GOT3 (cell line): ENCODE results near the gene NAV2.
"Not testable (repeated sequence)": the region's sequence is repeated elsewhere in the genome, so short reads cannot be mapped to it uniquely, and the experiment has no call there.

Source experiments
- DNase-seq: peaks from one replicate; lab custom pipeline; 2025; ENCODE audit warnings: mixed read lengths; lab: John Stamatoyannopoulos, UW

Gene NAV2

DNA sequence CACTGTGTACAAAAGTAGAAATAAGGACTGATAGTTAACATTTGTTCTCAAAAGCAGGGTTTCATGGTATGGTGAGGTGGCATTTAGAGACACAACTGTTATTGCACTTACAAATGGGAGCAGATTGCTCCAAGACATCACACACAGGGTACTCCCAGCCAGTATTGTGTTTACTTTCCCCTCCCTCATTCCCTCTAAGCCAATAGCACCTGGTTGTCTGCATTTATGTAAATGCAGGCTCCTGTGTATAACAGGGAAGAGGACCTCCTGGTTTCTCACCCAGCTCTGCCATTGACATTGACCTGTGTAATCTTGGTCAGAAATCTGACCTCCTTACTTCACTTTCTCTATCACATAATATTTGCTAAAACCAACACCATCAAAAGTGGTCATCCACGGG lies 154.4 kb downstream of the NAV2 start:
- no peak for DNase-seq

DNA sequence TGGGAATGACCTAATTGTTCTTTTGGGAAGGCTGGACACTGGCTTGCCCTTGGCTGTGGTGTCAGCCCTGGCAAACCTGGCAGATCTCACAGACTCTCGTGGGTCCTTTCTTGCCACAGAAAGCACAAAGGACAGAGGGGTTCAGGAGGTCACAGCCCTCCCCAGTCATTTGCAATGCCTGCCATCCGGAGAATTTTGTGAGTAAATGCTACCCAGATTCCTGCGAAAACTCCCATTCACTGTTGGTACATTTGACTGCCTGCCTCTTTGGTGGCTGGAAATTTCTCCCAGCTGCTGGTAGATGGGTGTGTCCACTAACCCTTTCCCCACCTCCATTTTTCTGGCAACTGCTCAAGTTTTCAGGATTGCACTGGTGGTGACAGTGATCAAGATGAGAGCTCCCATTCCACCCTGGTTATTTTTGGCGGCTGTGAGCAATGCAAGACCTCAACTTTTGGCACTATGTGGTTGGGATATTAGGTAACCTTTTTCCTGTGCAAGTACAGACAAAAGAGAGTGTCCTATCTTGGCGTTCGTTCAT lies 155.7 kb downstream of the NAV2 start:
- DNase-seq: no peak

DNA sequence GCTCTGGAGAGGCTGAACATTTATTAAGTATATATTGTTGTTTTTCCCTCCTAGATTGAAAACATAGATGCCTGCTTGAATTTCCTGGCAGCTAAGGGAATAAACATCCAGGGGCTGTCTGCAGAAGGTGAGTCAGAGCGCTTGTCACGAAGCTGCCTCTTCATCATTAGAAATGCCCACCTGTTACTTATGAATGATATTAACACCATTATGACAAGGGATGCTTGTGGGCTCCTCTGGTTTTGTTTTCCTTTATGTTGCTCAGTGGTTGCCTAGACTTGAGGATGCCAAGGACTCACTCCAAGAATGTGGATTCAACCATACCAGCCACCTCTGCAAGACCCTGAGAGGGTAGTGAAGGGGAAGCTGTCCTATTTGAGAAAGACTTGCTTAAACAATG lies 156.2 kb downstream of the NAV2 start:
- DNase-seq: no peak

DNA sequence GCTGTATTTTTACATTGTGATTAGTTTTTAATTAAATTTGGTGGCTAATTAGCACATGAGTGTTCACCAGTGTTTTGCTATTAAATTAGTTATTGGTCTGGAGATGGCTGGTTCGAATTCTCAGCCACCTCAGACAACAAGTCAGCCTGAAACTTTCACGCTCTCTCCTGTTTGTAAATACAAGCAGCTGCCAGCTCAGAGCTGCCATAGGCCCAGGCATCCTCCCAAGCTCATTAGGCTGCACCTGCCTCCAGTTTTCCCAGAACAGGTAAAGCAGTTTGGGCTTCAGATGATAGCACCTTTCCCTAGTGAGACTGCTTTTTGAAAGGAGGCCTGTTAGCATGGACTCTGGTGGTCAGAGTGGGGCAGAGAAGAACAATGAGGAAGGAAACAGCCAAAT lies 156.8 kb downstream of the NAV2 start:
- DNase-seq: no peak

DNA sequence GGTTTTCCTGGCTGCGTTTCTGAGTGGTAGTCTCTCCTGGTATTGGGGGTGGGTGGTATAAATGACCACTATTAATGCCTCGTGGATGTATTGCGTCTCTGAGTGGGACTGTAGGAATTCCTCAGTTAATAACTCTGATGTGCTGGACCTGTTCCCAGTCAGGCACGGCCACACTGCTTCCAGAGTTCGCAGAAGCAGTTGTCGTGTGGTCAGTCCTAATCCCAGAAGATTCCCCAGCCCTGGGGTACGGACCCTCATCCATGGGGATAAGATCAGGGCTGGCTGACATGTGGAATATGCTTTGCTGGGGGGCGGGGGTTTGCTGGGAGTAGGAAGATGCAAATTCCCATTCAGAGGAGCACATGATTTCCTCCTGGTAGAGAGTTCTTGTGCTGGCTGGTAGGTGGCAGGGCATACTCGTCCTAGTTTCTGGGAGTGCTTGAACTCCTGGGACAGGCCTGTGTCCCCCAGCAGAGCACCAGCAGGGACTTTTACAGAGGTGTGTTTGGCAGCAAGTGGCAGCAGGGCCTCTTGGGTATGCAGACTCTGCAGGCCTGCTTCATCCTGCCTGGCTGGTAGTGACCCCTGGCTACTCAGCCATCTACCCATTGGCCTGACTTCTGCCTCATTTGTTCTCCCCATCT lies 157.4 kb downstream of the NAV2 start:
- DNase-seq: no peak

DNA sequence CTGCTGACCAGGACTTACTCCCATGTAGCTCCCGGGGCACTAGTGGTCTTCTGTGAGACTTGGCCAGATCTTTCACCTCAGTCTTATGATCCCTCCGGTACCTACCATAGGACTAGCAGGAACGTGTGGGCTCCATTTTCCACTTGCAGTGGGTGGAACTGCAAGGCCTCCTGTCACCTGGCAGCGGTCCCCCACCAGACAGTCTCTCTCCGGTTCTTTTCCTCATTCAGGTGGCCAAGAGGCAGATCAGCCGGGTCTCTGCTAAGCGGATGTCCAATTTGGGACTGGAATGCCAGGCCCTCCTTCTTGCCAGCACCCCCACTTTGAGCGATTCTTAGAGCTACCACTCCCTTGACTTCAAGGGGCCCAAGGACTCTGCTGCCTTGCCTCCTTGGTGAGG lies 158.9 kb downstream of the NAV2 start:
- DNase-seq: no peak

DNA sequence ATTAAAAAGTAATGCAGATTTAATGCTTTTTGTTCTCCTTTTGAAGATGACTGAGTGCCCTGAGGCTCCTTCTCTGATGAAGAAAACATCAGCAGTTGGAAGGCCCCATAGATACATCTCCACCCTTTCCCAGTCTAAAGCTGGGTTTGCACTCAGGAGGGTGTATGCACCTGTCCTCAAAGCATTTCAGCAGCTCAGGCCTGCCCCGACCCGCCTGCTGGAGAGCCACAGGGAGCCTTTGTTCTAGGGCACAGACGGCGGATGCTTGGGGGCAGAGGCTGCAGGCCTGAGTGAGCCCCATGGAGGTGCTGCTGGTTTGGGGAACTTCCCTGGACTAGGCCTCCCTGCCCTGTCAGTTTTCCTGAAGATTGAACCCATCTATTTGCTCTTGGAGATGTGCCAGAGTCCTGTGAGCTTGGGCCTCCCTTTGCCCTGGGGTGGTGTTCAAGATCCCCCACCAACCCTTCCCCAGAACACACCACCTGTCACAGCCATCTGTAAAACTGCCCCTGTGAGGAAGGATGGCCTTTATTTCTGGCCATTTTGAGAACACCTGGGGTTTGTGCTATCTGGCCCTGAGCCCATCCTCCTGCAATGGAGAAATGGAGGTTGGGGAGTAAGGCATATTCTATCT lies 160.0 kb downstream of the NAV2 start:
- no peak for DNase-seq

DNA sequence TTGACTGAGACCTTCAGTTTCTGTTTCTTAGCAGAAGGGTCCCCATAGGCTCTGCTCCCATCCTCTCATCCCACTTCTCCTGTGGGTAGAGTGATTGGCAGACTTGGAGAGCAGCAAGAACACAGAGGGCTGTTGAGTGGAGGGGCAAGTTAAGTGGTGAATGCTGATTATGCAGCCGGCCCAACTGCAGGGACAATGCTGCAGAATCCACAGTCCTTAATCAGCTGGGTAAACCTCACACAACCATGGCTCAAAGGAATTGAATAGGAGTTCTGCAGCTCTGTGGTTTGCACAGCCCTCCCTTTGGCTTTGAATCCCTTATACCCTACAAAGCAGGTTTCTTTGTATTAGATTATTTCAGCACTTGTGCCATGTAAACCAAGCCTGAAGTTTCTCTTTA lies 161.1 kb downstream of the NAV2 start:
- no peak for DNase-seq

DNA sequence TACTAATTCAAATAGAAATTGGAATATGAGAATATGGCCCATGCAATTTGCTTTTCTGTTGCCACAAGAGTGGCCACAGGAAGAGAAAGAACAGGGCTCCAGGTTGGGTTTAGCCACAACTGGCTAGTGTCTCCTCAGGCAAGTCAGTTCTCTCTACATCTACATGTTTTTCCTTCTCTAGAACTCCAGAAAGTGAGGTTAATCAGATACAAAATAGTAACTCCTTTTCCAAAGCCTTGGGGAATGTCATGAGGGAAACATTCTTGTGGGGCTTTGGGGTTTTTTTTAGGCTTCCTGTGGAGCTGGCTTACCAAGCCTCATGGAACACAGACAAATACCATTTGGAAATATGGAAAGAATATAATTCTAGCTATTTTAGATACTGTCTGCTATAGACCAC lies 161.6 kb downstream of the NAV2 start:
- no peak for DNase-seq

DNA sequence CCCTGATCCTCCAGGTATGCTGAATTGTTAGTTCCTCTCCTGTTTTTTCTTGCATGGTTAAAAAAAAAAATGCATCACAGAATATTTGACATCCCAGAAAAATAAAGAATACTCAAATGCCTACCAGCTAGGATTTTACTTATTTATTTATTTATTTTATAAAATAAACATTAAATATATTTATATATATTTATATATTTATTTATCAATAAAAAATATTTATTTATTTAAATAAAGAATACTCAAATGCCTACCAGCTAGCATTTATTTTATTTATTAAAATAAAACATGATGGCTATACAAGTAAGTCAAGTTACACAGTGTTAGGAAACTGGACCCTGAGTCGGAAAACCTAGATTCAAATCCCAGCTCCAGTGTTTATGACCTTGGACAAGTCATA lies 164.1 kb downstream of the NAV2 start:
- DNase-seq: no peak

DNA sequence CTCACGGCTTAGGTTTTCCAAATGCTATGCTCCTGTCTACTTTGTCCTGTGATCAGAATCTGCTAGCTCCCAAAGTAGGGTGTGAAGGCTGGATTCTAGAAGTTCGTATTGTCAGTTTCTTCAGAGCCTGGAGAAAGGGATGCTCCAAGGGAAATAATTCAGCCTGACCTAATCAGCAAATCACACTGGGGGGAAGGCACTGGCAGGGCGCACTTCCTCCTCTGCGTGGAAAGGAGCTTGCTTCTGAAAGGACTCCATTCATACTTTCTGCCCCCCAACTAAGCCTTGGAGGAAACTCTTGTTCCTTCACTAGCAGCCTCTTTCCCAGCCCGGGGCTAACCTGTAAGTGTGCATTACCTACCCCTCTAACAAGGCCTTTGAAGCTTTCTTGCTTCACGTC lies 165.9 kb downstream of the NAV2 start:
- DNase-seq: no peak

DNA sequence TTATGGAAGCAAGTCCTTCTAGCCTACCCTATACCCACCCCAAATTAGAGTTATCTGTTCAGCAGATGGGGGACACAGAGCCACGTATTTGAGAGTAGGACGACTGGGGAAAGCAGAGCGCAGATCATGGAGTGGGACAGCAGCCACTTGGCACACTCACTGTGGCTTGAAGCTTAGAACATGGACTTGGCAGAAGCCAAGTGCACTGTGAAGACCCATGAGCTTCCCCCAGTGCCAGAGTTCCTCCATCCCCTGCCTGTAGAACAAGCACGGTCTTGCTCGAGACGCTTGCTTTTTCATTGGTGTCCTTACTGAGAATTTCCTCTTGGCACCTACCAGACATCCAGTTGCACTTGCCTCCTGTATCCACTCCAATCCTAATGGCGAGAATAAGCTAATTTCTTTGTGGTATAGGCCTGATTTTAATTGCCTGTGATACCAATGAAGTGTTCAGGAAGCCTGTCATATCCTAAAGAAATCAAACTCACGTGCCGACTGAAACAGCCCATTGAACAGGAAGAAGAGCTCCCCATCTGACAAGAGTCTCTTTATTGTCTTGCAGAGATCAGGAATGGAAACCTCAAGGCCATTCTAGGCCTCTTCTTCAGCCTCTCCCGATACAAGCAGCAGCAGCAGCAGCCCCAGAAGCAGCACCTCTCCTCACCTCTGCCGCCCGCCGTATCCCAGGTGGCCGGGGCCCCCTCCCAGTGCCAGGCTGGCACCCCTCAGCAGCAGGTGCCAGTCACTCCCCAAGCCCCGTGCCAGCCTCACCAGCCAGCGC lies 166.9 kb downstream of the NAV2 start:
- DNase-seq: no peak

DNA sequence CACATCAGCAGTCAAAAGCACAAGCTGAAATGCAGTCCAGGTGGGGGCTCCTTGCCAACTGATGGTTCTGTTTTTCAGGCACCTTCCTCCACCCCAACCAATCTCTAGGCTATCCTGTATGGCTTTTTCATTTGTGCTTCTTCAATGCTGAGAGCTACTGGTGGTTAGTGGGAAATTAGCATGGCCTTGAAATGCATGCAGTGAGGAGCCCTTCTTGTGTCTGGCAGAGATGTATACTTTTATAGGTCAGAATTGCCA lies 167.4 kb downstream of the NAV2 start:
- DNase-seq: no peak

DNA sequence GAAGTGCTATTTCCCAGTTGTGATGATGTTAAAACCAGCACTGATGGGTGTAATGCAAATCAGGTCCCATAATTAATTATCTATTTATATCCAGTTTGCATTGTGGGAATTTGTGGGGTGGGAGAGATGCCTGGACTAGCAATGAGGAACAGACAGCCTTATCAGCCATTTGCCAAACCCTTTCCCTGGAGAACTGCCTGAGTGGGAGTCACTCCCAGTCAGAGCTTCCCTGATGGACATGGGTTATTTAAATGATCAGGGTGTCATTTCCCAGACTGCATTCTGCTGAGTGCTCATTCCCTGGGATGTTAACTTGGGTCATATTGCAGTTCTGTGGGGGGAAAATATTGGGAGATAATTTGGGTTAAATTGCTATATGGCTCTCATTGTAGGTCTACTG lies 168.5 kb downstream of the NAV2 start:
- no peak for DNase-seq

DNA sequence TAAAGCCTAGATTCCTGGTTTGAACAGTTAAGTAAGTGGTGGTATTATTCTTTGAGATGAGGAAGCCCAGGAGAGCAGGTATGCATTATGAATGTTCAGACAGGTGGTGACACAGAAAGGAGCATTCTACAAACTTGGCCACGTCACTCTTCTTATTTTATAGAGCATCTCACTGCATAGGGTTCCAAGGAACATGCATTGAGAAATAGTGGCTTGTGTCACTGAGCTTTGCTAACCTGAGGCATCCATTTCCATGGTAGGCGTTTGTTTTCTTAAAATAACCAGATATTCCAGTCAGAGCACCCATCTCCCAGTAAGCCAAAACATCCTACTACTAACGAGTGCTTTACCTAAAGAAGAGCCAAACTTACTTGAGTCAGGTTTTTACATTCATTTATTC lies 169.7 kb downstream of the NAV2 start:
- no peak for DNase-seq

DNA sequence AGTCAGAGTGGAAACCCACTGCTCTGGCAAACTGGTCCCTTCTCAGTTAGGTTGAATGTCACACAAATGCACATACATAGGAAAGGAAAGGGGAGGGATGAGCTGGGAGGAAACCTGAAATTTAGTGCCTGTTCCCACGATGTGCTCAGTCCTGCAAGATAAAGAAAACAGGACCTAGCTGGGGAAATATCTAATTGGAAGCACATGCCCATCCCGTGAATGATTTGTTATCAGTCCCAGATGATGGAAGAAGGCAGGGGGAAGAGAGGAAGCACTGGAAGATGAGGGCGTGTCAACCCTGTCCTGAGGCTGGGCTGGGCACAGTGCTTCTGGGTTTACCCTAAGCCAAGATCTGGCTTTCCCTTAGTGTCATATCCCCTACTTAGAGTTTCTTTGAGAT lies 173.9 kb downstream of the NAV2 start:
- no peak for DNase-seq

DNA sequence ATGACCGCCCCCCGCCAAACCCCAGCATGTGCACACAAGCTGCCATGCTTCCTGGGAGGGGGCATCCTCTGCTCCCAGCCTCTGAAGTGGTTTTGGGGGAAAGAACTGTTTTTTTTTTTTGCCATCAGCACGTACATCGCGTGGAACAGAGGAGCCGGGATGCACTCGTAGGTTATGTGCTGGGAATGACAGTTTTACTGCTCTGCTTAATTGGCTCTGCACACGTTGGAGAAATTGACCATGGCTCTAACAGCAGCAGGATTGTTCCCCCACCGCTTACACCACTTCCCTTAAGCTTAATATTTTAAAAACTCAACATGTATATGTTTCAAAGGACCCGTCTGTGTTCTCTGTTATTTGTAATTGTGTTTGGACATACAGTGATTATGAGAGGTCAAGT lies 175.2 kb downstream of the NAV2 start:
- no peak for DNase-seq

DNA sequence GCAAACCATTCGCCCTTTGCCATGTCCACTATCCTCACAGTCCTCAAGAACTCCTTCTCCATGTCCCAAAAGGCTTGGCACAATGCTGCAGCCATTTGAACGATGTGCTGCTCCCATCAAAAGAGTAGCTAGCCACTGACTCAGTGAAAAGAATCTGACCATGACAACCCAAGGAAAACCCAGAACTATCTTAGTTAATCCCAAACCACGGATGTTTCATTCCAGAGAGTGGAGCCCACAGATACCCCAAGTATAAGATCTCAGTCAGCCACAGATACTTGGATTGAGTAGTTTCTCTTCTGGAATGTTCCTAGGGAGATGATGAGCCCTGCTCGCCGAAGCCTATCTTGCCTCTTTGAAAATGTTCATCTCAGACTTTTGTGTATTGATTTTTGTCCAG lies 176.9 kb downstream of the NAV2 start:
- no peak for DNase-seq

DNA sequence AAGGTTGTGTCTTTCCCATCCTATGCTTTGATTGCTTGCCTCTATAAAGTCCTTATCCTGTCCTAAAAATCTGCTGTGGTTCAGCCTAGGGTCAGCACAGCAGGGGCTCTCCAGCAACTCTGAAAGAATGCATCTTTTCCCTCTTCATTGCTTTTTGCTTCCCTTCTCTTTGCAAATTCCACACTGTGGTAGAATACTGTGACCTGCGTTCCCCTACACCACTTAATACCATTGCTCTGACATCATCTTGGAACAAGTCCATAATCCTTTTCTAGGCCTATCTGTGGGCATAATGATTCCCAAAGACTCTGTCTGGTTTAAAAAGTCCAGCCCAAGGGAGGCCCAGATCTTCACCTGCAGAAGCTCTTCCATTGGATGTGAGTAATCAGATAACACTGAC lies 177.7 kb downstream of the NAV2 start:
- DNase-seq: no peak

DNA sequence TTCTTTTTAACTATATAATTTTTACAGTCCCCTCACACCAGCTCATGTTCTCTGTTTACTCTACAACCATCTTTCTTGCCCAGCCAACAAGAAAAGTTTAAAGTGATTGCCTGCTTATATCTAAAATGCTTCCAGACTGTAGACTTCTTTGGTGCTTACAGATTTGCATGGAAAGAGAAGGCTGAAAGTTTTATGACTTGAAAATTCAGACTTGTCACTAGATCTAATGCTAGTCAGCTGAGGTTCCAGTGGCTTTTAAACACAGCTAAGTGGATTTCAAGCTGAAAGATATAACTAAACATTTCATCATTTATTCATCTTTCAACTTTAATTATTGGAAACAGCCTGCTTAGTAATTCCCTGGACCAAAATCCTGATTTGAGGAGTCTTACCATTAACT lies 178.4 kb downstream of the NAV2 start:
- DNase-seq: no peak

DNA sequence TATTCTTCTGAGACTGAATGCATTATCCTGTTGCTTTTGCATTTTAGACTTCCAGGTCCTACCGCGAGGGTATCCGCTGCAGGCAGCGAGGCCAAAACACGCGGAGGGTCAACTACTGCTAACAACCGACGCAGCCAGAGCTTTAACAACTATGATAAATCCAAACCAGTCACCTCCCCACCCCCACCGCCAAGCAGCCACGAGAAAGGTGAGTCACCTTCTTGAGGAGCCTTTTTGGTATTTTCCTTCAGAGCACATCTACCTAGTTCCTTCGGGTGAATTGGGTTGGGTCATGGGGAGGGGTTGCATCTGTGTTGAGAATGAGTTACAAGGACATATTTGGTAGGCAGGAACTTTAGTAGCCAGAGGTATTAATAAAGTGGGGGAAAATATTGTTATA lies 179.8 kb downstream of the NAV2 start:
- no peak for DNase-seq

DNA sequence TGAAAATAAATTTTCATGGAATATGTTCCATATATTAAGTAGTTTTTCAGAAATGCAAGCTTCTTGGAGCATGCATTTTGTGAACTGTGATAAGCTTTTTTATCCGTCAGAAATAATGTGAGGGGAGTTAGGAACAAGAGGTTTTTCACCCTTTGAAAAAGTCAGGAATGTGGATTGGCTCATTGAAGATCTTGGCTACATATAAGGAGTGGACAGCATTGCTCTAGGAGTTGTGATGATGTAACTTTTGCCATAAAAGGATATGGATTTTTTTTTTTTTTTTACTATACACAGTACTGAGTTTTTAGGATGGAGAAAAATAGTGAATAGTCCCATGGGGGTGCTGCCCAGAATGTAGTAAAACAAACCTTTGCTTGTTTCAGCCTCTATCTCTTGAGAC lies 180.2 kb downstream of the NAV2 start:
- no peak for DNase-seq

DNA sequence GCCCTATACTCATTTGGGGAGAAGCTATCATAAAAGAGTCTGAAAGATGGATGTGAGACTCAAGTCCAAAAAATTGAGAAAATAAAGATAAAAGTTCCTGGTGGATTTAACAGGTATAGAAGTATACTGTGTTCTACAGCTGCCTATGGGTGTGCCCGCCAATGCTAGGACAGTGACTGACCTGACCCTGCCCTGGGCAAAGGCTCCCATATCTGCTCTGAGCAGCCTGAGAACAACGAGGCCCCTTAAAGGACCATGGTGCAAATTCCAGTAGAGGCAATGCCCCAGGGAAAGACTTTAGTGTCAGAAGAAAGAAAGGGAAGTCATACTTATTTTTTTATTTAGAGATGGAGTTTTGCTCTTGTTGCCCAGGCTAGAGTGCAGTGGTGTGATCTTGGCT lies 181.8 kb downstream of the NAV2 start:
- DNase-seq: no peak

DNA sequence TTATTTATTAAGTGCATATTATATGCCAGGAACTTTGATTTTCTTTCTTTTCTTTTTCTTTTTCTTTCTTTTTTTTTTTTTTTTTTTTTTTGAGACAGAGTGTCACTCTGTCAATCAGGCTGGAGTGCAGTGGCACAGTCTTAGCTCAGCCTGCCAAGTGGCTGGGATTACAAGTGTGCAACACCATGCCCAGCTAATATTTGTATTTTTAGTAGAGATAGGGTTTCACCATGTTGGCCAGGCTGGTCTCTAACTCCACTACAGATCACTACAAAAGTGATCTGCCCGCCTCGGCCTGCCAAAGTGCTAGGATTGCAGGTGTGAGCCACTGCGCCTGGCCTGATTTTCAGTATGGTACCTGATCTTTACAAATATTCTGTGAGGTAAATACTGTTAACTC lies 182.4 kb downstream of the NAV2 start:
- DNase-seq: not testable (repeated sequence)
